ENCODE data around the gene SPG21. TPM values are rescaled to one million over a fixed set of nuclear protein-coding genes. Genes with fewer than 3 reads are reported as not detected.

Gene SPG21
- total RNA-seq, 1 experiment from 2014 or later, result 66.6 TPM

GRCh38 chr15:64979252-64979710 lies 10.4 kb downstream of the SPG21 start:
- Histone ChIP-seq H3K79me2 (ENCODE audit: insufficient read depth, low read length) (no peaks in the 10 kb centered on the region), H2AFZ (ENCODE audit: low read length) (no peak overlapping the region), H3K27ac (ENCODE audit: insufficient read length, low read depth, low read length) (no peak overlapping the region), H2BK12ac (ENCODE audit: insufficient read length, low read depth, low read length) (no peak overlapping the region), H3K4me1 (ENCODE audit: insufficient read depth, low read length) (peaks cover 3% of the 10 kb centered on the region; the same call in 1 of the 2 replicates), H3K27me3 (ENCODE audit: insufficient read depth, low read length) (no peaks in the 10 kb centered on the region), H3K9me3 (ENCODE audit: control insufficient read depth, low read depth, low read length) (no peaks in the 10 kb centered on the region), H3K9ac (ENCODE audit: extremely low read depth, insufficient read length, low read length) (no peak overlapping the region), H4K5ac (ENCODE audit: insufficient read length, low read depth, low read length) (no peak overlapping the region), H3K23me2 (ENCODE audit: insufficient read length, low read depth, low read length, poor library complexity, severe bottlenecking) (no peaks in the 10 kb centered on the region), H4K91ac (ENCODE audit: insufficient read length, low read depth, low read length) (no peak overlapping the region), H3K4ac (ENCODE audit: low read depth, low read length) (no peak overlapping the region), H3K4me2 (ENCODE audit: insufficient read depth, insufficient read length, low read length) (no peak overlapping the region), H2AK5ac (ENCODE audit: insufficient read length, low read length) (no peak overlapping the region), H3T11ph (ENCODE audit: low read length) (no peak overlapping the region), H3K56ac (ENCODE audit: insufficient read length, low read depth, low read length) (no peak overlapping the region), H2BK15ac (ENCODE audit: low read depth, low read length) (no peak overlapping the region), H3K79me1 (ENCODE audit: insufficient read depth, low read depth, low read length, poor library complexity, severe bottlenecking) (no peaks in the 10 kb centered on the region), H2BK120ac (ENCODE audit: low read depth, low read length, poor library complexity, severe bottlenecking) (no peak overlapping the region), H2BK5ac (ENCODE audit: insufficient read length, low read length) (no peak overlapping the region), H3K14ac (ENCODE audit: insufficient read depth, low read length) (no peak overlapping the region), H4K8ac (replicated peaks; ENCODE audit: insufficient read length, low read depth, low read length) (no peak overlapping the region), H4K20me1 (ENCODE audit: control insufficient read depth, insufficient read depth, insufficient read length) (no peaks in the 10 kb centered on the region), H3K18ac (ENCODE audit: insufficient read length, low read depth, low read length) (no peak overlapping the region), H2BK20ac (ENCODE audit: low read depth, low read length, poor library complexity, severe bottlenecking) (no peak overlapping the region), H3K23ac (ENCODE audit: insufficient read length, low read depth, low read length) (no peak overlapping the region)
- H3K36me3 Mint-ChIP-seq (ENCODE audit: insufficient read depth in 1 of 3, low read depth in 3 of 3), result peaks cover 9 to 46% (median 25%) of the 10 kb centered on the region in 3 experiments; a peak in 6 of 7 replicates
- DNase-seq, result peak; percentile 38
- H3K9me3 Mint-ChIP-seq, result no peaks in the 10 kb centered on the region
- peak overlapping the region in 1 of 2 experiments; percentile 62; a peak in 3 of 5 replicates for H3K4me3 Mint-ChIP-seq
- peaks cover 29 to 34% of the 10 kb centered on the region in 2 experiments for H3K4me1 Mint-ChIP-seq
- peak overlapping the region; percentile 74 to 85 (median 77) for H3K27ac Mint-ChIP-seq
- H3K27me3 Mint-ChIP-seq (ENCODE audit: low read depth), result no peaks in the 10 kb centered on the region
- TF ChIP-seq CTCF (conservative IDR thresholded peaks at IDR 0.05), result peak; percentile 26; the same call in 2 of the 3 replicates
- no CpG with 5 or more reads among the region's 7 CpGs for WGBS (ENCODE audit: extremely low coverage, insufficient read length, low lambda C conversion rate)
